Stomach (tissue), 9 donors: Measurements from ENCODE around the gene TP53TG5. TPM values are rescaled to one million over a fixed set of nuclear protein-coding genes. Genes with fewer than 3 reads are reported as not detected.
A peak's percentile ranks its signal among the peaks of the same experiment; 100 is the strongest.

Experiments
- DNase-seq, 2 donors: peaks; one replicate each; pipeline versions ENCODE4 v3.0.0 to v3.0.0-alpha.2; 2013 to 2019
- H3K27ac ChIP-seq, 5 donors: fragments of 200-600 bp in 4 of 5; sonication (generic) in 4 of 5; one replicate each; pipeline ENCODE4 v1.5.1; 2013 to 2019; ENCODE audit warnings: mild to moderate bottlenecking in 1 of 5, moderate library complexity in 1 of 5
- H3K27me3 ChIP-seq, 3 donors: fragments of 200-600 bp; sonication (generic); one replicate each; pipeline ENCODE4 v1.5.1; 2017 to 2019; ENCODE audit warnings: mixed run types in 1 of 3
- H3K36me3 ChIP-seq, 4 donors: fragments of 200-600 bp; sonication (generic); 1 replicate in 3 of 4; 2 replicates in 1 of 4; pipeline ENCODE4 v1.5.1; 2016 to 2019
- H3K4me1 ChIP-seq, 4 donors: fragments of 200-600 bp; sonication (generic); one replicate each; pipeline ENCODE4 v1.5.1; 2016 to 2019
- H3K4me3 ChIP-seq, 4 donors: fragments of 200-600 bp; sonication (generic) in 3 of 4; one replicate each; pipeline ENCODE4 v1.5.1; 2016 to 2019; ENCODE audit warnings: mild to moderate bottlenecking in 1 of 4
- H3K9me3 ChIP-seq, 4 donors: fragments of 200-600 bp; sonication (generic); one replicate each; pipeline ENCODE4 v1.5.1; 2016 to 2019
- CTCF ChIP-seq, 7 experiments: fragments of 450-650 bp in 4 of 7; fragments of 200-600 bp in 3 of 7; sonication (generic) in 3 of 7; IDR thresholded peaks; one replicate each; pipeline ENCODE4 v1.5.1; 2016 to 2019; ENCODE audit warnings: antibody characterized with exemption in 7 of 7, control low read depth in 2 of 7, mild to moderate bottlenecking in 1 of 7
- EP300 ChIP-seq: sonication (generic); formaldehyde crosslinking; IDR thresholded peaks from one replicate; pipeline ENCODE4 v1.6.1; 2017; ENCODE audit warnings: antibody characterized with exemption
- POLR2A ChIP-seq, 4 donors: fragments of 450-650 bp; IDR thresholded peaks; one replicate each; pipeline ENCODE4 v1.6.1; 2016; ENCODE audit warnings: antibody characterized with exemption in 4 of 4, control low read depth in 2 of 4, mild to moderate bottlenecking in 1 of 4, moderate library complexity in 1 of 4
- POLR2AphosphoS5 ChIP-seq, 3 donors: sonication (generic); formaldehyde crosslinking; IDR thresholded peaks; one replicate each; pipeline ENCODE4 v1.6.1; 2016; ENCODE audit warnings: antibody characterized with exemption in 3 of 3
- WGBS, 5 donors: extraction: QIAGEN DNeasy Blood & Tissue Kit in 3 of 5; methylation state at CpG; one replicate each; pipeline versions ENCODE4 v1.1.5 to v1.1.7; 2013 to 2018; 5-methylcytosine and 5-hydroxymethylcytosine counted together
- intact Hi-C: fragments of 100-400 bp; cut with DNase I; formaldehyde crosslinking; loops from one replicate; pipeline ENCODE4 v1.15.1; 2023; ENCODE audit warnings: low total_unique reads
- polyA plus RNA-seq, 3 donors: library from polyadenylated mRNA; stranded (reverse); fragments of 200-250 nt; gene quantifications; one replicate each; pipeline ENCODE4 v1.2.3, GENCODE V29; 2013
- total RNA-seq, 5 donors: library from RNA; depleted of rRNA; stranded (reverse); fragments of >200 nt; gene quantifications; one replicate each; pipeline versions ENCODE4 v1.1.0 to v1.2.3, GENCODE V29; 2014 to 2016
- donor health status: healthy with polysubstance abuse.
- donor health status: Bipolar disorder and iron deficiency.
- donor health status: healthy.

TP53TG5 gene
- total and polyA plus RNA-seq, 8 donors: 0.12 to 0.33 TPM; not detected in 6

GRCh38 chr20:45372241-45372640 lies 5.9 kb downstream of the TP53TG5 start:
- Histone ChIP-seq H3K9me3 (no peaks in the 10 kb centered on the region), H3K27me3 (no peaks in the 10 kb centered on the region), H3K36me3 (peaks cover 7 to 31% (median 23%) of the 10 kb centered on the region in 4 donors), H3K27ac (peak overlapping the region in 4 of 5 donors; percentile 51 to 85 (median 81)), H3K4me3 (peak overlapping the region in 2 of 4 donors; percentile 45 to 52), H3K4me1 (peaks cover 14 to 39% (median 20%) of the 10 kb centered on the region in 4 donors)
- DNase-seq: no peak
- 80 to 86% (median 82%) methylated on average over 10 of the region's 10 CpGs for WGBS, 5 donors
- no peak for TF ChIP-seq EP300
- TF ChIP-seq POLR2A (IDR thresholded peaks at IDR 0.05): no peak
- no peak for TF ChIP-seq POLR2AphosphoS5 (IDR thresholded peaks at IDR 0.05)
- no peak for TF ChIP-seq CTCF (IDR thresholded peaks at IDR 0.05)
- intact Hi-C loops: no loop called here

- H3K27me3 ChIP-seq: no peaks in the 10 kb centered on the region
- intact Hi-C loops: no loop called here
- peaks cover 21 to 43% (median 35%) of the 10 kb centered on the region in 4 donors for H3K36me3 ChIP-seq
- H3K9me3 ChIP-seq: no peaks in the 10 kb centered on the region
- no peak for TF ChIP-seq POLR2A (IDR thresholded peaks at IDR 0.05)
- no peak for DNase-seq
- H3K4me1 ChIP-seq: peaks cover 14 to 42% (median 22%) of the 10 kb centered on the region in 4 donors
- H3K4me3 ChIP-seq: no peak overlapping the region
- no peak overlapping the region for H3K27ac ChIP-seq
- 57 to 100% (median 73%) methylated on average over 3 of the region's 3 CpGs for WGBS, 5 donors
These were observed 7.5 kb downstream of the TP53TG5 start for GRCh38 chr20:45370571-45371160.

- Histone ChIP-seq H3K4me3 (no peak overlapping the region), H3K27me3 (no peaks in the 10 kb centered on the region), H3K27ac (peak overlapping the region in 2 of 5 donors; percentile 21 to 45), H3K36me3 (peaks cover 23 to 43% (median 40%) of the 10 kb centered on the region in 4 donors), H3K4me1 (peaks cover 18 to 57% (median 31%) of the 10 kb centered on the region in 4 donors), H3K9me3 (no peaks in the 10 kb centered on the region)
- intact Hi-C loops: loop anchor here (5.0 kb wide), 1 partner anchor 54 kb away; no protein-coding TSS in a partner anchor
- 67 to 86% (median 77%) methylated on average over 6 of the region's 6 CpGs for WGBS, 5 donors
- TF ChIP-seq POLR2AphosphoS5 (IDR thresholded peaks at IDR 0.05) (no peak), CTCF (IDR thresholded peaks at IDR 0.05) (no peak), POLR2A (IDR thresholded peaks at IDR 0.05) (no peak), EP300 (no peak)
- no peak for DNase-seq
These were observed 9.7 kb downstream of the TP53TG5 start for GRCh38 chr20:45368221-45368980.

GRCh38 chr20:45367126-45367525 lies 11.0 kb downstream of the TP53TG5 start:
- no peaks in the 10 kb centered on the region for H3K9me3 ChIP-seq
- no peaks in the 10 kb centered on the region for H3K27me3 ChIP-seq
- H3K4me1 ChIP-seq: peaks cover 12 to 51% (median 26%) of the 10 kb centered on the region in 4 donors
- no peak for DNase-seq
- H3K27ac ChIP-seq: no peak overlapping the region
- no peak overlapping the region for H3K4me3 ChIP-seq
- peaks cover 23 to 43% (median 40%) of the 10 kb centered on the region in 4 donors for H3K36me3 ChIP-seq
- intact Hi-C loops: loop anchor here (5.0 kb wide), 1 partner anchor 55 kb away; no protein-coding TSS in a partner anchor
- no peak for TF ChIP-seq CTCF (IDR thresholded peaks at IDR 0.05)
- TF ChIP-seq POLR2A (IDR thresholded peaks at IDR 0.05): no peak
- TF ChIP-seq EP300: no peak
- no peak for TF ChIP-seq POLR2AphosphoS5 (IDR thresholded peaks at IDR 0.05)
